Non-pigmented ciliary epithelial cell (primary cell): ENCODE results near the gene DHX8.
A peak's percentile ranks its signal among the peaks of the same experiment; 100 is the strongest.

Source experiments
- DNase-seq: peaks from one replicate; pipeline ENCODE4 v3.0.0-alpha.2; 2010; ENCODE audit warnings: low read depth

Gene DHX8

DNA sequence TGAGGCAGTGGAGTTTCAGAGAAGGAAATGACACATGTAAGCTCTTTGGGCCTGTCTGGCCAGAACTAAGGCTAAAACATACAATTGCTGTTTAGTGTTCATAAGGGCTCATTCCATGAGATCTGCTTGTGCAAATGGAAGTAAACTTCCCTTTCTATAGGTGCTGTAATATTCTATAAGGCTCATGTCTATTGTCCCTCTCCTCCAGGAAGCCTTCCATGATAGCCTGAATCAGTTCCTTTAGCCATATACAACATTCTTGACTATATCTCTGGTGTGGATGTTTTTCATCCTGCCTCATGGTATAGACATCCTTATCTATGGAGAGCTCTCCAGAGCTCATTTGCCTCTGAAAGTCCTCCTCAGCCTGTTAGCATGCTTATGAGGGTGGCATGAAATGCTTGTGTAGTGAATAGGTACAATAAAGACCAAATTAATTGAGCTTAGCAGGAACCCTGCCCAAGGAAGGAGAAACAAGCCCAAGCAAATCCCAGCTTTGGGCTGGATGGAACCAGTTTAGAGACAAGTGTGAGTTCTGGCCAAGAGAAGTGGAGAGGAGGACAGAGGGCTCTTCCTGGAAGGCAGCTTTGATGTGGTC lies 64.0 kb downstream of the DHX8 start:
- no peak for DNase-seq

DNA sequence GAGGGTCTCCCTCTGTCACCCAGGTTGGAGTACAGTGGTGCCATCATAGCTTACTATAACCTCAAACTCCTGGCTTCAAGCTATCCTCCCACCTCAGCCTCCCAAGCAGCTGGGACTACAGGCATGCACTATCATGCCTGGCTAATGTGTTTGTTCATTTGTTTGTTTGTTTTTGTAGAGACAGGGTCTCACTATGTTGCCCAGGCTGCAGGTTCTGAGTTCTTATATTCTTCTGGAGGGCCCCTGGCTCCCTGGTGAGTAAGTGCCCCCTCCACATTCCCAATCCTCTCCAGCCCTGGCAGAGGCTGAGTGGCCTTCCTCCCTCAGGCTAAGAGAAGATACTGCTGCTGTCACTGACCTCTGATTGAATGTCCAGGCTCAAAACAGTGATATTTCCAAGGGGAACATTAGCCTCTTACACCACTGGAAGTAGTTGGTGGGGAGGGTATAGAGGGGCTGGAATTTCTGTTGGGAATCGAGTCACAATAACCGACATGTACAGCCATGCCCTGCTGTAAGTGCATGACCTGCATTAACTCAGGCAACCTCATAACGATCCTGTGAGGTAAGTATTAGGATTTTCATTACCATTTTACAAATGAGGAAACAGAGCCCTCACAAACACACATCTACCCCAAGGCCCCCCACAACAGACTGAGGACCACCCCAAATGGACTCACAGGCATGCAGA lies 65.1 kb downstream of the DHX8 start:
- no peak for DNase-seq

DNA sequence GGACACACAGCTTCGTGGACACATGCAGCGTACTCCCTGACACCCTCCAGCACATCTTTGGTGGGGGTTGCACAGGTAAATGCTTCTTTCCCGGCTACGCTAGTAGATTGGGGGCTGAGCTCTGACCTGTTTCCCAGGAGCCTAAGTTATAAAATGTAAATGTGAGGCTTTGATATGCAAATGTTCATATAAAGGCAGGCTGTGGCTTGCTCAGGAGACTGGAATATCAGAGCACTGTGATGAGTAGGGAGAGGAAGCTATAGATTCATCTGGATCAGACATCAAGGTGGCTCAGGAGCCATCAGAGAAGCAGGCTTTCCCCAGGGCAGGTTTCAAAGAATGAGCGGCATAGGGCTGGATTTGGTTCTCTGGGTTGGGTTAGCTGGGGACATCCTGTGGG lies 65.7 kb downstream of the DHX8 start:
- no peak for DNase-seq

DNA sequence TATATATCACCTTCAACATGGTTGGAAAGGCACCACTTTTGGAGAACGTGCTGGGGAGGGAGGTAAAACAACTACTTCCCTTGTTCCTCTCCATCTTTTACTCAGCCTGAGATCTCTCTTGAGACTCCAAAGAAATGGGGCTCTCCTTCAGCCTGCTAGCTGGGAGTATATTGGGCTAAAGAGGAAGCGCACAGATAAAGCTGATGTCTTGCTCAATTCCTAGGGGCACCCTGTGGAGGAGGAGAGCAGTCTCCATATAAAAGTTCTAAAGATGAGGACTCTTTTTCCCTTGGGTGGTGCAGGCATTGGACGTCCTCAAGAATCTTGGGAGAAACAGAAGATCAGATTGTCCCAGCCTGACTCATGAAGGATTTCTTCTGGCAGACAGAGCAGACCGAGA lies 67.0 kb downstream of the DHX8 start:
- DNase-seq, result no peak

DNA sequence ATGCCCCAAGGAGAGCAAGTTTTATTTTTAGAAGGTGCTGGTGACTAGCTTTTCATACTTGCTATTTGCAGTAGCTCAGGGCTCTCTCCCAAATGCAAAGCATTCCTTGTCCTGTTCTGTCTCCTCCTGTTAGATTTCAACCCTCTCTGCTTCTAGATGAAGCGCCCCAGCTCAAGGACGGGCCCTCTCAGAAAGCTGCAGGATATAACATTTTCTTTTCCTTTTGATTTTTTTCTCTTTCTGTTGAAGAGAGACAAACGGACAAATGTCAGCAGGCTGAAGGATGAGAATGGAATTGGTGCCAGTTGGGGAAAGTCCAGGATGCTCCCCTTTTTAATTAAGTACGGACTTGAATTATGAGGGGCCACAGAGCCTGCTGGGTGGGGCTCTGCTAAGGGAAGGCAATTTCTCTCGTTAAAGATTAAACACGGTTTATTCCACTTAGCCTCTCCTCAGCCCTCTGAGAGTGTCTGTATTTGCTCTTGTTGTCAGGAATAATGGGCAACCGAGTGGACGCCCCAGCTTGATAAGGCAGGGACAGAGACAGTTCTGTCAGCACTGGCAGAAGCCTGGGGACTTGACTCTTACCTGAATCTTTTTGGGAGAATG lies 68.6 kb downstream of the DHX8 start:
- no peak for DNase-seq

DNA sequence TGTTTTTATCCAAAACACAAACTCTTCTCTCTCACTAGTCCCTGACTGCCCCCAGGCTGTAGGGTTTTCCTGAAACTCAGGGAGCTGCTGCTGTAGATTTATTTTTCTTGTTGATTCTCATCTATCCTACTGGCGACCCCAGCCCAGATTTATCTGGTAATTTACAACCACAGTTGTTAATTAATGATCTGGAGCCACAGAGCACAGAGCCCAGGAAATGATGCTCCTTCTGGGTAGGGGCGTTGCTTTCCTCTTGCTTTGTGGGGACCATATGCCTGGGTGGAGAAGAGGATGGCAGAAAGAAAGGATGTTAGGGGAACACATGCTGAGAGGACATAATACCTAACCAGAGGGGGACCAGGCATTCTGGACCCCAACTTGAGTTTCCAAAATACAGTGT lies 69.8 kb downstream of the DHX8 start:
- DNase-seq, result no peak

DNA sequence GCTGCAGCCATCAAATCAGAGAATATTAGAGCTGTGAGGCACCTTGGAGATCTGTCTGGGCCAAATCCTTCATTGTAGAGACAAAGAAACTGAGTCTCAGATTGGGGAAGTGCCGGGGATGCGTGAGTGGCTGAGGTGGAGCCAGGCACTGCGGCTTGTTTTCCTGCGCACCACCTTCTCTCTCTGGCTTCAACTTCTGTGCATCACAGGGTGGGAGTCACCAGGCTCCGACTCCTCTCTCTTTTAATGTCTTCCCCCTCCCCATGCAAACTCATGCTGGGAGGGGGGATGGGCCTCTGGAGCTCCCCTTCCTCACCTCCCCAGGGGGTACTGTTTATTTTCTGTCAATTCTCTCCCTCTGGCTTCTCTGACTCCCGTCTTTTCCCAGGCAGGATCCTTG lies 71.1 kb downstream of the DHX8 start:
- DNase-seq, result no peak

DNA sequence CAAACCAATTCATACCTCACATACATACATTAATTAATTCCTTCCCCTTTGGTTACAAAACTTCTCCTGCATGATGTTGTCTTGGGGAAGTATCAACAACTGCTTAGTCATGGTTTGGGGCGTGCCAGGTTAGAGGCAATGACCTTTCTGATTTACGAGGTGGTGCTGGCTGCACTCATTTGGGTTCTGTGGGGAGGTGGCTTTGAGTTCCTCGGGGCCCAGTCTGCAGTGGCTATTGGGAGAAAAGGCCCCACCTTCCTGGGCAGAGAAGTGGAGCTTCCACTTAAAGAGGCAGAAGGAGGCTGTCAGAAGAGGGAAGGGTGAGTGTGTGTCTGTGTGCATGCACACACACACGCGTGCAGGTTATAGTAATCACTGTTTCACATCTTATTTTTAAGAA lies 72.5 kb downstream of the DHX8 start:
- no peak for DNase-seq

DNA sequence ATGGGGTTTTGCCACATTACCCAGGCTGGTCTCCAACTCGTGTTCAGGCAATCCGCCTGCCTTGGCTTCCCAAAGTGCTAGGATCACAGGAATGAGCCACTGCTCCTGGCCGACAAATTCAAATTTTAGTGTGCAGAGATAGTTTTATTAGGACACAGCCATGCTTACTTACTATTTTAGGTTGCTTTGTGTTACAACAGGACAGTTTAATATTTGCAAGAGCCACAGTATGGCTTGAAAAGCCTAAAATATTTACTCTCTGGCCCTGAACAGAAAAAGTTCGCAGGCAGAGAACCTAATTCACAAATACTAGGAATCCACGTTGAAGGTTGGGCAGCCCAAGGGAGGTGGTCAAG lies 75.0 kb downstream of the DHX8 start:
- DNase-seq, result no peak

DNA sequence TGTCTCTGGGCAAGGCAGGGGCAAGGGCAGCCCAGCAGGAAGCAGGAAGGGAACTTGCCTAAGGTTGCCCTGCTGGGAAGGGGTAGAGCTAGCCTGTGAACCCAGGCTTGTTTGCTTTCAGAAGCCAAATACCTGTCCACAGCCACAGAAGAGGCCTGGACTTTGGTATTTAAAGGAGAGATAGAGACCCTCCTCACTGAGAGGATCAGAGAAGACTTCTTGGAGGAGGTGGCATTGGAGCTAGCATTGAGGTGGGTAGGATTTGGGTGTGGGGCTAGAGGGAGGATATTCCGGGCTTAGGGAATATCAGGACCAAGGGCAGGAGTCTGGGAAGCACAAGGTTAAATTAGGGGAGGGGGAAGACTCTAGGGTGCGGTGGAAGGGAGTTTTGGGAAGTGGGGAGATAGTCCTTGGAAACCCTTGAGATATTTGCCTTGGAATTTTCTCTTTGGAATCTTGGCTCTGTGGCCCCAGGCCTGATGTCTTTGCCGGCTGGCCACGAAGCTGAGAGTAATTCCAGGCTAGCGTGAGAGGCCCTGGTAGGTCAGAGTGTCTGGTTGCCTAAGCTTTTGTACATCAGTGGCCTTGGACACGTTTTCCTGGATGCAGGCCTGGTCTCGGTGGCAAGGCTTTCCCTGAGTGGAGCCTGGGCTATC lies 75.5 kb downstream of the DHX8 start:
- DNase-seq, result no peak

DNA sequence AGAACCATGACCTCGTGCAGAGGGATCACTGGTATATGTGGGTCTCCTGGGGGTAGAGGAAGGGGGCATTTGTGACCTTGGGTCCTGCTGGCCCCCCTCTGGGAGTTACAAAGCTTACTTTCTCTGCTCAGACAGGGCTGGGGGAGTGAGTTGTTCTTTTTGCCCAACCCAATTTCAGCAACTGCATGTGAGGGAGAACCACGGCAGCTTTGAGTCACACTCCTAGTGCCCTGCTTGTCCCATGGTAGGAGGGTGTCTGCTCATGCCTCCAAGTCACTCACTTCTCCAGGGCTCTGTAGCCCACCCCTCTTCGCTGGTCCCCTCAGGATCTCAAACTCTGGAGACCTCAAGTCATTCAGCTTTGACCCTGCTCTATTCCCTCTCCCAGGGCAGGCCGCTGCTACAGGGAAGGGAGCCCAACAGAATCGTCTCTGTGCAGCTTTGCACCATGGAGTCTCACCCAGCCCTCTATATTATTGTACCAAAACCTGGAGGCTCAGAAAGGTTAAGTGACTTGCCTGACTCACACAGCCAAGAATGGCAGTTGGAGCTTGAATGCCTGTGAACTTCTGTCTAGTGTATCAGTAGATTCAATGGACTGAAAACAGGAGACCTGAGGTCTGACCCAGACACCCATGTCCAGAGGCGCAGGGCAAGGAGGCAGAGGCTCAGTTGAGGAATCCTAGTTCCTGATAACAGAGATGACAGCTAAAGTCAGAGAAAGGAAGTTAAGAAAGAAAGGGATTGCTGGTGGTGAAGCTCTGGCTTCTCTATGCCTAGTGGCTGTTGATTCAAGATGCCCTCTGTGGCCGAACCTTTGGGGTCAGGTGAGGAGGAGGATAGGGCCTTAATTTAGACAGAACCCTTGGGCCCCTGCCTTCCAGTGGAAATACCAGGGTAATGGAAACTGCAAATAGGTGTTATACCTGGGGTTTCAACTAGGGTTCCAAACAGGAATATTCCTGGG lies 77.0 kb downstream of the DHX8 start:
- DNase-seq, result no peak

DNA sequence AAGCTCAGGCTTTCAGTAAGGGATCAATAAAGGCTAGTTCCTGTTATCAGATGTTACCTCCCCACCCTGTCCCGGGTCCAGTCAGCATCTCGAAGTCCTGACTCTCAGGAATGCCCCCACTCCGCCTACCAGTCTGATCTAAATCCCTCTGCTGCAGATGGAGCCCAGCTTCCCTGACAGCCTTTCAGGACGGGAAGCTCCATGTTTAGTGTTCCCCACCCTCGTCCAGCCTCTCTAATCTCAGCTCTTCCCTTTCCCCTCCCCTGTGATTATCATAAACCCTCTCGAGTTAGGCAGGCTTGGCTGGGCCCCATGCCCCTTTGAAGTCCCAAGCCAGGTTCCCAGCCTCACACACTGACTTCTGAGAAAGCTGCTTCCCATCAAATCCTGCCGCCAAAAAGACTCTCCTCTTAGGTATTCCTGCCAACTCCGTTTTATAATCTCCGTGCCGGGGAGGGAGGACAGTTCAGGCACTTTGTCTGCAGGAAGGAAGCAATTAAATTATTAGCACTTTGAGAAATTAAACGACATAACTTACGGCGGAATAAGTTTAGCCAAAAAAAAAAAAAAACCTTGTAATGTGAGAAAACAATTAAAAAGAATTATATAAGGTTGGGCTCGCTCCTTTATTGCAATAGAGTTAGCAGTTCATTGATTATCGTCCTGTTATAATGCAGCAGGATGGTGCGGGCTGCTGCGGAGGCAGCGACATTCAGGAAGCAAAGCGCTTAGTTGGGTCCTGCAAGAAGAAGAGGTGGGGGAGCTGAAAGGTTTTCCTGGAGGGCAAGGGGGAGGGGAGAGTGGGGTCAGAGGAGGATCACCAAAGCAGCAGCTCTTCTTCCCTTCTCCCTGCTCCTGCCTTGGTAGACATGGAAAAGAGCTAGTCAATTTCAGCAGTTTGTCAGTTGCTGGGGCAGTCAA lies 79.2 kb downstream of the DHX8 start:
- DNase-seq, result no peak

DNA sequence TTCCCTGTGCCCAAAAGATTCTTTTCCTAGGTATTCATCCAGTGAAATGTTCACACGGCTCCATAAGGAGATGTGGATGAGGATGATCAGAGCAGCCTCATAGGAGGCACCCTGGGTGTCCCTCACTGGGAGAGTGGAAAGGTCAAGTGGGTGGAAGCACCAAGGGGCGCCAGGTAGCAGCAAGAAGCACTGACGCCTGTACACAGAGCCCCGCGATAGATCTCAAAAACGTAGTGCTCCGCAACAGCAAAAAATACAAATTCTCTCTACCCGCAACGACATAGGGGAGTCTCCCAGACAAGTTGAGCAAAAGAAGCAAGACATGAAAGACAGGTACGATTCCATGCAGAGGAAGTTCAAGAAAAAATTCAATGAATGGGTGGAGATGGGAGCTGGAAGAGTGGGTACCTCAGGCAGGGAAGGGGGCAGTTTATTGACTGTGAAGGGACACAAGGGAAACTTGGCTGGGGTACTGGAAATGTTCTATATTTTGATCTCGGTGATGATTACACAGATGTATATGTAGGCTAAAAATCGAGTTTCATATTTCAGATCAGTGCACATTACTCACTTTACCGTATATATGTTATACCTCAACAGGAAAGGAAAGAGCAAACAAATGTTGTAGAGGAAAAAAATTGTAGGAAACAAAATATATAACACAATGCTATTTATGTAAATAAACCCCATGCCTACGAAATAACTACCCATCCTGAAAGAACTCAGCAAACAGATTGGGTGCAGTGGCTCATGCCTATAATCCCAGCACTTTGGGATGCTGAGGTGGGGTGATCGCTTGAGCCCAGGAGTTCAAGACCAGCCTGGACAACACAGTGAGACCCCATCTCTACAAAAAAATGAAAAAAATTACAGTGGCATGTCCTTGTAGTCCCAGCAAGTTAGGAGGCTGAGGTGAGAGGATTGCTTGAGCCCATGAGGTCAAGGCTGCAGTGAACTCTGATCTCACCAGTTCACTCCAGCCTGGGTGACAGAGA lies 80.1 kb downstream of the DHX8 start:
- no peak for DNase-seq

DNA sequence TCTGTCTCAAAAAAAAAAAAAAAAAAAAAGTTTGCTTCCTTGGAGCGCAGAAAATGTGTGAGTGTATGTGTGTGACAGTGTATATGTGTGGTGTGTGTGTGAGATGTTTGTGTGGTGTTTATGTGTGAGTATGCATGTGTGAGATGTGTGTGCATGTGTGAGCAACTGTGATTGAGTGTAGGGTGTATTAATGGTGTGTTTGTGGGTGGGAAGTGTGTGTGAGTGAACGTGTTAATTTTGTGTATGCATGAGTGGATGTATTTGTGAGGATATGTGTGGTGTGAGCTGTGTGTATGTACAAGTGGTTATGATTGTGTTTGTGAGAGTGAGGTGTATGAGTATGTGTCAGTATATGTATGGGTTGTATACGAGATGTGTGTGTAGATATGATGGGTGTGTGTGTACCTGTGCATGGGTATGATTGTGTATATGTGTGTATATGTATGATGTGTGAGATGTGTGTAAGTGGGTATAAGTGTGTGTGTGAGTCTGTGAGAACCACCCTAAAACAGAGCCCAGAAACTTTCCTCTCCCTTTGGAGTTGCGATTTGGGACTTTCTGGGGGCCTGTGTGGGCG lies 84.8 kb downstream of the DHX8 start:
- DNase-seq, result no peak

DNA sequence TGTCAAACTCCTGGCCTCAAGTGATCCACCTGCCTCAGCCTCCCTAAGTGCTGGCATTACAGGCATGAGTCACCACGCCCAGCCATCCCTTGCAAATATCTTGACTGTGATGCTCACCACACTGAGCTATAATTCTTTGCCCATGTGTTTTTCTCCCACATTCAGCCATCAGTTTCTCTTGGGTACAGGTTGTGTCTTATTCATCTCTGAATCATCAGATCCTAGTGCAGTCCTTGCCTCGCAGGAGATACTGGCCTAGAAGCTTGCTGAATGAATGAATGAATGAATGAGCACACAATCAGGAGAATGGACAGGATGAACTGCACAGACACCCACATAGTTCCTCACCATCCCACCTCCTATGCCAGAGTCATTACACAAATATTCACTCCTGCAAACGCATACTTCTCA lies 86.7 kb downstream of the DHX8 start:
- peak; percentile 54 for DNase-seq

DNA sequence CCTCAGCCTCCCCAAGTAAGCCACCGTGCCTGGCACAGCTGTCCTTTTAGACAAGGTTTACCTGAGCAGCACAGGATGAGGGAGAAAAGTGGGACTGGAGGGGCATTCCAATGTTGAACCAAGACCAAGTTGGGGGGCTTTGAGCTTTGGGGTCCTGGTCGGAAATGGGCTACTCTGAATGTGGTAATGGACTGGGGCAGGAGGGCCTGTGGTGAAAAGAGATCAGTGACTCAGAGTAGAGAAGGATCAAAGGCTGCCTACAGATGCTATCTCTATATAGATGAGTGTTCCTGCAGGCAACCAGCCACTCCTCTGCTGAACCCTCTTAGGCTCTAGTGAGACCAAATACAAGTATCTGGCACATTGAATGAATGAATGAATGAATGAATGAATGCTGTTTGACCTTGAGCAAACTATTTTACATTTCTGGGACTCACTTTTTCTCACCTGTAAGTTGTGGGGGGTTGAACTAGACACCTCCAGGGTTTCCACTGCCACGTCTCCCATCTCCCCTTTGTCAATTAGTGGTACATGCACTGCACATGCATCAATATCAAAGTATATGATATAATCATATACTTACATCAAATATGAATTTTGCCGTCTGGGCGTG lies 88.7 kb downstream of the DHX8 start:
- no peak for DNase-seq

DNA sequence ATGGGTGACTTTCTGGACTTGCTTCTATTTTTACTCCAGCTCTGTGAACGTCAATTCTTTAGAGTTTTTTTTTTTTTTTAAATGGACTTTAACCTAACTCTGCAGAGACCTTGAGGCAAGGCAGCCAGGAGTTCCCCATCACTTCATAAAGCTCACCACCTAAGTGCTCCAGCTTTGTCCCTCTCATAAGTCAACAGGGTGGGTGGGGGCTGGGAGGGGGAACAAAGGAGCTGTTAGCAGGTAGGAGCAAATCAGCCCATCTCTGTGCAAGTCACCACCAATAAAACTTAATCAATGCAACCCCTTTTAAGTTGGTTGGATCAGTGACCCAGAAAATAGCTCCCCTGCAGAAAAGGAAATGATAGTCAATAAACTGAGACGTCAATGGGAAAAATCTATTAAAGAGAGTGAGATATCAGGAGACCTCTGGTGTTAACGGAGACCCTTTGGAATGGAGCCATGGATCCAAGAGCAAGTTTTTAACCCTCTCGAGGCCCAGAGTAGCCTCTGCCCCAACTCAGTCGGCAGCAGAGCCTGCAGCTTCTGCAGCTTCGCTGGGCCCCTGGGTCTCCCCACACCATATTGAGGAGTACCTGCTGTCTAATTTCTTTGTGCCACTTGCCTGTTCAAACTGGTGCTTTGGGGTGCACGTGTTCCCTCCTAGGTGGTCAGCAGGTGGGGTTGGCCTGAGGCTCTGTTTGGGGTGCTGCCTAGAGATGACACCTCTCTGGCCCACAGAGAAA lies 90.0 kb downstream of the DHX8 start:
- DNase-seq, result no peak

DNA sequence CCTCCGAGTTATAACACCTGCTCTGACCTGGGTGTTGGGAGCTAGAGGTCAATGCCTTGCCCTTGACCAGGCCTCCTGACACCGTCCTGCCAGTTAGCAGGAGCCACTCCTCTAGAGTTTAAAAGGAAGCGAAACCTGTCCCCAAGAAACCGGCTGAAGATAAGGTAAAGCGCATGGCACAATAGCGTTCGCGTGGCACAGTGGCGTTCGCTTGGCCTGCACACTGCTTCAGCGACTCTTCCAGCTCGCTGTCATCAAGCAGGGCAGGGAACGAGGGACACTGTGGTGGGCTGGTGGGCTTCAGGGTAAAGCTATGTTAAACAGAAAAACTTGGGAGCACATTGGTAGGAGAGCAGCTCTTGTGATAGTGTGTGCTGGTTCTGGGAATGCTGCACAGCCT lies 90.6 kb downstream of the DHX8 start:
- DNase-seq, result no peak
